ENCODE results near the gene TBPL1.

Gene TBPL1

DNA sequence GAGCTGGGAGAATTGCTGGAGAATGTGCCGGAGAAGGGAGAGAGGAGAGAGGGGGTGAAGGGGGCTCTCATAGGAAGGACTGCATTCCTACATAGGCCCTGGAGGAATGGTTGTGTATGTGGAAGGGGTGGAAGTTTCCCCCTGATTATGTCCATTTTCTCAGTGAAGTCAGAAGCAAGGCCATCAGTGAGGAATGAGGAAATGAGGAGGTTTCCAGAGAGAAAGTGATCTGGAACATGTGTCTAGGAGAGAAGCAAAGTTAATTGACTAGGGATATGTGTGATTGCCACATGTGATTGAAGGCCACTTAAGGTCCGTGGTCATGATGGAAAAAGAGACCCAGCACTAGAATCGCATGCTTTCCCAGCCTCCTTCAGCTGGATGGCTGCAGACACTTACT, 42.3 kb downstream of the TBPL1 start:
- TF ChIP-seq, protein P1, sequence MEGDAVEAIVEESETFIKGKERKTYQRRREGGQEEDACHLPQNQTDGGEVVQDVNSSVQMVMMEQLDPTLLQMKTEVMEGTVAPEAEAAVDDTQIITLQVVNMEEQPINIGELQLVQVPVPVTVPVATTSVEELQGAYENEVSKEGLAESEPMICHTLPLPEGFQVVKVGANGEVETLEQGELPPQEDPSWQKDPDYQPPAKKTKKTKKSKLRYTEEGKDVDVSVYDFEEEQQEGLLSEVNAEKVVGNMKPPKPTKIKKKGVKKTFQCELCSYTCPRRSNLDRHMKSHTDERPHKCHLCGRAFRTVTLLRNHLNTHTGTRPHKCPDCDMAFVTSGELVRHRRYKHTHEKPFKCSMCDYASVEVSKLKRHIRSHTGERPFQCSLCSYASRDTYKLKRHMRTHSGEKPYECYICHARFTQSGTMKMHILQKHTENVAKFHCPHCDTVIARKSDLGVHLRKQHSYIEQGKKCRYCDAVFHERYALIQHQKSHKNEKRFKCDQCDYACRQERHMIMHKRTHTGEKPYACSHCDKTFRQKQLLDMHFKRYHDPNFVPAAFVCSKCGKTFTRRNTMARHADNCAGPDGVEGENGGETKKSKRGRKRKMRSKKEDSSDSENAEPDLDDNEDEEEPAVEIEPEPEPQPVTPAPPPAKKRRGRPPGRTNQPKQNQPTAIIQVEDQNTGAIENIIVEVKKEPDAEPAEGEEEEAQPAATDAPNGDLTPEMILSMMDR (IDR thresholded peaks at IDR 0.05; ENCODE audit: low read length, missing control alignments): no peak
- DNase-seq (ENCODE audit: low read depth): no peak
- H3K4me3 ChIP-seq (replicated peaks; ENCODE audit: low read depth, low read length): no peak overlapping the region

DNA sequence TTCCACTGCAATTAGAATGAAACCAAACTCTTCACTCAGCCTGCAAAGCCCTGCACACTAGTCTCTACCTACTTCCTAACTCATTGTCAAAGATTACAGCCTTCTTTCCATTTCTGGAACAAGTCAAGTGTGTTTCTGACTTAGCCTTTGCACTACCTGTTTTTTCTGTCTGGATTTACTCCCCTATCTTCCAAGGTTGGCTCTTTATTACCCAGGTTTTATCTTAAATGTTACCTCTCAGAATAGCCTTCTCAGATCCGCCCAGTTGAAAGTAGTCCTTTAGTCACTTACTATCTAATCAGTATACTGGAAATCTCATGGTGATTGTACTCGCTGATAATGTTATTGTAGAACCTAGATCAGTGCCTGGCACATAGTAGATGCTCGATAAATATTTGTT, 42.7 kb downstream of the TBPL1 start:
- TF ChIP-seq, protein P1 (IDR thresholded peaks at IDR 0.05; ENCODE audit: low read length, missing control alignments): no peak
- DNase-seq (ENCODE audit: low read depth): no peak

DNA sequence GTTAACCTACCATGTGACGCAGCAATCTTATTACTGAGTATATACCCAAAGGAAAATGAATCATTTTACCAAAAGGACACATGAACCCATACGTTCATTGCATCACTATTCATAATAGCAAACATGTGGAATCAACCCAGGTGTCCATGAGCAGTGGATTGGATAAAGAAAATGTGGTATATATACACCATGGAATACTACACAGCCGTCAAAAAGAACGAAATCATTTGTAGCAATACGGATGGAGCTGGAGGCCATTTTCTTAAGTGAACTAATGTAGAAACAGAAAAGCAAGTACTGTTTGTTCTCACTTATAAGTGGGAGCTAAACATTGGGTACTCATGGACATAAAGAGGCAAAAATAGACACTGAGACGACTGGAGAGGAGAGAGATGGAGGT, 44.2 kb downstream of the TBPL1 start:
- DNase-seq (ENCODE audit: low read depth): no peak
- no peak overlapping the region for H3K4me3 ChIP-seq (replicated peaks; ENCODE audit: low read depth, low read length)
- TF ChIP-seq, protein P1 (IDR thresholded peaks at IDR 0.05; ENCODE audit: low read length, missing control alignments): no peak

More for the DNA sequence above, 42.7 kb downstream of the TBPL1 start:
- H3K4me3 ChIP-seq (replicated peaks; ENCODE audit: low read depth, low read length): no peak overlapping the region

DNA sequence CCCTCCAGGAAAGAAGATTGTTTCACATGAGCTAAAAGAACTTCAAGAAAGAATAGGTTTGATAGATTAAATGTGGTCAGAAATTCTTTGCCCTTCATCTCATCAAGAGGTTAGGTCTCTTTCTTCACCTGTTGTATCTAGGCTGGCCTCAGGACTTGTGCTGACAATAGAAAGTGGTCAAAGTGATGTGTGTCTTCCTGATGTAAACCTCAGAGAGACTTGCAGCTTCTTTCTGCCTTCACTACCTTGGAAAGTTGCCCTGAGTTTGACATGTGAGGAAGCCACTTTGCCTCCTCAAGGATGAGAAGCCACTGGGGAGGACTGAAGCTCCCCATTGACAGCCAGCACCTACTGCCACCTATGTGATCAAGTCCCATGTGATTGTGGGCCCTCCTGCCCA, 46.3 kb downstream of the TBPL1 start:
- TF ChIP-seq, protein P1 (IDR thresholded peaks at IDR 0.05; ENCODE audit: low read length, missing control alignments): no peak
- DNase-seq (ENCODE audit: low read depth): no peak
- no peak overlapping the region for H3K4me3 ChIP-seq (replicated peaks; ENCODE audit: low read depth, low read length)

DNA sequence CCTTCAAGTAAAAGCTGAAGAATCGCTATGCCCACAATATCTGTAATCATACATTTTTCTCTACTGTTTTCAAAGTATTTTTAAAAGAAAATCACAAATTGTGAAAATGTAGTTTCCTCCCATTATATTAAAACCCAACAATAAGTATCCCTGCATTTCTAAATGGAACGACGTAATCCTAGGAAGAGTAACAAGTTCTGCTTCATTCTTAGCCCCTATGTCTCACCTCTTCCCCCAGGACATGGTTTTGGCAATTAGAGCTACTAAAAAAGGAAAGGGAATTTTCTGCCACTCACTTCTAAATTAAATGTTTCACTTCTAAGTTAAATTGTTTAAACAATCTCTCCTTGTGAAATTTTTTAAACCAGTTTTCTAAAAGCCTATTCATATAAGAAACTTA, 47.4 kb downstream of the TBPL1 start:
- DNase-seq (ENCODE audit: low read depth): no peak

DNA sequence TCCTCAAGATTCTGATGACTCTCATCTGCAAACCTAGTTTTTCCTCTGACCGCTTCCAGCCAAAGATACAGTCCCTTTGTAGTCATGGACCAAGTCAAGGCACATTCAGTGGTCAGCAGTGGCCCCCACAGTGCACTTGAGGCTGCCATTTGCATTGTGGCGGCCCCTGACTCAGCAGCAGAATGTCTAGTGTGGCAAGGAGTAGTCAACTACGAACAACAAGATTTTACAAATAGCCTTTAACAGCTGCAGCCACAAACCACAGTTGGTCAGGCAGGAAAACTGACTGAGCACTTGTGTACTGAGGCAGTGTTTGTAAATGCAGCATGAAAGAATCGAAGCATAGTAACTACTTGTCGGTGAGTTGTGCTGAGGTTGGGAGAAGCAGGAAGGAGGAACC, 49.8 kb downstream of the TBPL1 start:
- TF ChIP-seq, protein P1 (IDR thresholded peaks at IDR 0.05; ENCODE audit: low read length, missing control alignments): no peak
- H3K4me3 ChIP-seq (replicated peaks; ENCODE audit: low read depth, low read length): no peak overlapping the region
- no peak for DNase-seq (ENCODE audit: low read depth)

More for the DNA sequence above, 47.4 kb downstream of the TBPL1 start:
- TF ChIP-seq, protein P1 (IDR thresholded peaks at IDR 0.05; ENCODE audit: low read length, missing control alignments): no peak
- no peak overlapping the region for H3K4me3 ChIP-seq (replicated peaks; ENCODE audit: low read depth, low read length)

DNA sequence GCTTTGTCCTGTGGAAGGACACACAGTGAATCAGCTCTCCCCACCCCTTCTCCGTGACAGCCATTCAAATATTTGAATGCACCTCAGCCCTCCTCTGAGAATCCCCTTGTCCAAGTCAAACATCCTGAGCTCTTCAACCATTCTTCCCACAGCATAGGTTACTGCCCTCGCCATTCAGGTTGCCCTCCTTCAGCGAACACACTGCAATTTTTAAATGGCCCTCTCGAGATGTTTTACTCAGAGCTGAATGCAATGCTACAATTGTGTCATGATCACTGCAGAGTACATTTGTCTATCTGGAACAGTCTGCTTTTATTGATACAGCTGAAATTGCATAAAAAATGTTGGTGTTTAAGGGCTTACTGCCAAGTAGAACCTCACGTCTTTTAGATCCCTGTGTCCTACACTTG, 50.5 kb downstream of the TBPL1 start:
- TF ChIP-seq, protein P1 (IDR thresholded peaks at IDR 0.05; ENCODE audit: low read length, missing control alignments): no peak
- no peak for DNase-seq (ENCODE audit: low read depth)
- H3K4me3 ChIP-seq (replicated peaks; ENCODE audit: low read depth, low read length): no peak overlapping the region
